CD8-positive, alpha-beta memory T cell (primary cell): ENCODE results near the gene KCNT2. TPM values are rescaled to one million over a fixed set of nuclear protein-coding genes. Genes with fewer than 3 reads are reported as not detected.
"Not testable (repeated sequence)": the region's sequence is repeated elsewhere in the genome, so short reads cannot be mapped to it uniquely, and the experiment has no call there.

Experiments
- CTCF ChIA-PET: fragments of 350-600 bp; sonication (Branson Sonifier 250); formaldehyde crosslinking; loops from one replicate; lab custom pipeline; 2021; ENCODE audit warnings: antibody characterized with exemption; lab: Charles Lee
- POLR2A ChIA-PET: fragments of 350-600 bp; sonication (Branson Sonifier 250); formaldehyde crosslinking; loops from one replicate; lab custom pipeline; 2021; ENCODE audit warnings: antibody characterized with exemption; lab: Charles Lee
- DNase-seq, 5 donors: peaks; one replicate each; pipeline versions ENCODE4 v3.0.0 to v3.0.0-alpha.2; 2020 to 2022; ENCODE audit warnings: mixed read lengths in 1 of 5
- H3K27ac ChIP-seq: one replicate; pipeline ENCODE4 v1.7.0; 2013; ENCODE audit warnings: low read depth, mild to moderate bottlenecking, low read length, moderate library complexity
- H3K27me3 ChIP-seq: 2 replicates; pipeline ENCODE4 v1.7.0; 2013; ENCODE audit warnings: low read length, mild to moderate bottlenecking; ENCODE audit not compliant: insufficient read depth, poor library complexity, severe bottlenecking
- H3K36me3 ChIP-seq: 2 replicates; pipeline ENCODE4 v1.7.0; 2013; ENCODE audit warnings: mild to moderate bottlenecking, low read length, moderate library complexity; ENCODE audit not compliant: insufficient read depth
- H3K4me1 ChIP-seq: 2 replicates; pipeline ENCODE4 v1.7.0; 2013; ENCODE audit warnings: mild to moderate bottlenecking, low read length, moderate library complexity; ENCODE audit not compliant: insufficient read depth
- H3K4me3 ChIP-seq: 2 replicates; pipeline ENCODE4 v1.7.0; 2013; ENCODE audit warnings: mild to moderate bottlenecking, low read length
- H3K9me3 ChIP-seq: 2 replicates; pipeline ENCODE4 v1.7.0; 2013; ENCODE audit warnings: mild to moderate bottlenecking, low read length
- H3K27ac Mint-ChIP-seq, 8 donors: one replicate each; pipeline ENCODE4 v1.8.0; 2020 to 2021; ENCODE audit warnings: mixed read lengths in 8 of 8, mild to moderate bottlenecking in 6 of 8, inconsistent platforms in 3 of 8, moderate library complexity in 3 of 8
- H3K27me3 Mint-ChIP-seq, 2 donors: one replicate each; pipeline ENCODE4 v1.8.0; 2020 to 2021; ENCODE audit warnings: mixed read lengths in 2 of 2, mild to moderate bottlenecking in 1 of 2, moderate library complexity in 1 of 2
- H3K36me3 Mint-ChIP-seq, 3 donors: one replicate each; pipeline ENCODE4 v1.8.0; 2020 to 2021; ENCODE audit warnings: mixed read lengths in 3 of 3, inconsistent platforms in 1 of 3, mild to moderate bottlenecking in 1 of 3
- H3K4me1 Mint-ChIP-seq, 3 donors: one replicate each; pipeline ENCODE4 v1.8.0; 2020 to 2021; ENCODE audit warnings: mixed read lengths in 3 of 3, inconsistent platforms in 1 of 3, mild to moderate bottlenecking in 1 of 3
- H3K4me3 Mint-ChIP-seq, 7 donors: one replicate each; pipeline ENCODE4 v1.8.0; 2020 to 2021; ENCODE audit warnings: mixed read lengths in 7 of 7, mild to moderate bottlenecking in 6 of 7, moderate library complexity in 4 of 7, inconsistent platforms in 2 of 7
- H3K9me3 Mint-ChIP-seq, 5 donors: one replicate each; pipeline ENCODE4 v1.8.0; 2020 to 2022; ENCODE audit warnings: mixed read lengths in 5 of 5, mild to moderate bottlenecking in 3 of 5, moderate library complexity in 2 of 5, inconsistent platforms in 1 of 5
- polyA plus RNA-seq: library from polyadenylated mRNA; unstranded; fragments of 300-500 nt; fragmentation: Illumina TruSeq; gene quantifications from one replicate; pipeline ENCODE4 v1.2.3, GENCODE V29; 2021
- total RNA-seq, 2 experiments: library from RNA; stranded (reverse); gene quantifications; one replicate each; pipeline ENCODE4 v1.2.3, GENCODE V29; 2021

Gene KCNT2
- total and polyA plus RNA-seq, 3 experiments from 2014 or later: not detected

DNA sequence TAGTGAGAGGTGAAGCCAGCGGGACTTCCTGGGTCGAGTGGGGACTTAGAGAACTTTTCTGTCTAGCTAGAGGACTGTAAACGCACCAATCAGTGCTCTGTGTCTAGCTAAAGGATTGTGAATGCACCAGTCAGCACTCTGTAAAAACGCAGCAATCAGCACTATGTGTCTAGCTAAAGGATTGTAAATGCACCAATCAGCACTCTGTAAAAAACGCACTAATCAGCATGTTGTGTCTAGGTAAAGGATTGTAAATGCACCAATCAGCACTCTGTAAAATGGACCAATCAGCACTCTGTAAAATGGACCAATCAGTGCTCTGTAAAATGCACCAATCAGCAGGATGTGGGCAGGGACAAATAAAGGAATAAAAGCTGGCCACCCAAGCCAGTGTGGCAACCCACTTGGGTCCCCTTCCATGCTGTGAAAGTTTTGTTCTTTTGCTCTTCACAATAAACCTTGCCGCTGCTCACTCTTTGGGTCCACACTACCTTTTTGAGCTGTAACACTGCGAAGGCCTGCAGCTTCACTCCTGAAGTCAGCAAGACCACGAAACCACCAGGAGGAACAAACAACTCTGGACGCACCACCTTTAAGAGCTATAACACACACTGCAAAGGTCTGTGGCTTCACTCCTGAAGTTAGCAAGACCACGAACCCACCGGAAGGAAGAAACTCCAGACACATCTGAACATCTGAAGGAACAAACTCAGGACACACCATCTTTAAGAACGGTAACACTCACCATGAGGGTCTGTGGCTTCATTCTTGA is 85.5 kb downstream of the KCNT2 start:
- H3K27me3 ChIP-seq, CTCF ChIA-PET, H3K4me1 Mint-ChIP-seq, H3K27ac Mint-ChIP-seq, H3K36me3 ChIP-seq, H3K4me1 ChIP-seq, H3K27ac ChIP-seq, H3K9me3 ChIP-seq, DNase-seq, POLR2A ChIA-PET, H3K4me3 ChIP-seq, H3K36me3 Mint-ChIP-seq, H3K9me3 Mint-ChIP-seq, H3K4me3 Mint-ChIP-seq, H3K27me3 Mint-ChIP-seq: not testable (repeated sequence)

DNA sequence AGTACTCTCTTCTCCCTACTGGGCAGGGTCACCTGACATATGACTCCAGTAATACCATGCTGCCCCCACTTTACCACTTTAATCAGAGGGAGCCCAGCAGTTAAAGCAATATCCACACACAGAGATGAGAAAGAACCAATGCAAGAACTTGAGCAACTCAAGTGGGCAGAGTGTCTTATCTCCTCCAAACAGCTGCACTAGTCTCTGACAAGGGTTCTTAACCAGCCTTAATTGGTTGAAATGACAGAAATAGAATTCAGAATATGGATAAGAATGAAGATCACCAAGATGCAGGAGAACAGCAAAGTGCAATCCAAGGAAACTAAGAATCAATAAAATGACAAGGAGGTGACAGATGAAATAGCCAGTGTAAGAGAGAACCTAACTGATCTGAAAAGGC is 91.0 kb downstream of the KCNT2 start:
- H3K36me3 Mint-ChIP-seq: no peaks in the 10 kb centered on the region
- no peak overlapping the region for H3K27ac Mint-ChIP-seq
- DNase-seq: no peak
- H3K9me3 Mint-ChIP-seq: peaks cover 0 to 7% (median 1%) of the 10 kb centered on the region in 5 donors
- no peaks in the 10 kb centered on the region for H3K27me3 Mint-ChIP-seq
- H3K27me3 ChIP-seq: no peaks in the 10 kb centered on the region
- peak overlapping the region; percentile 60 for H3K27ac ChIP-seq
- H3K4me3 Mint-ChIP-seq: no peak overlapping the region
- H3K36me3 ChIP-seq: no peaks in the 10 kb centered on the region
- no peak overlapping the region for H3K4me3 ChIP-seq
- ChIA-PET POLR2A (no interaction called here), CTCF (no interaction called here)
- no peaks in the 10 kb centered on the region for H3K4me1 ChIP-seq
- H3K4me1 Mint-ChIP-seq: no peaks in the 10 kb centered on the region
- H3K9me3 ChIP-seq: no peaks in the 10 kb centered on the region

DNA sequence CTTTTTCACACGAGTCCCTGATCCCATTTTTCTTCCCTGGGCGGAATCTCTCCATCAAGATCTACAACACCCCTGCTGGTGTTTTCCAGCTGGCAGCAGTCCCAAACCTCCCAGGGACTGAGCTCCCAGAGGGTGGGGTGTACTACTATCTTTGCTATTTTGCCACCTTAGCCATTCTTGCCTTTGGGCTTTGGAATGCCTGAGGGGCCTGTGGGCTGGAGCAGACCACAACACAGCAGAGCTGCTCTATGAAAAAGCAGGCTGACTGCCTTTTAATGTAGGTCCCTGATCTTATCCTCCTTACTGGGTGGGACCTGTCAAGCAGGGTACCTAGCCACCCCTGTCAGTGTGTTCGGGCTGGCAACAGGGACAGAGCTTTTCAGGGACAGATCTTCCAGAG is 91.9 kb downstream of the KCNT2 start:
- POLR2A ChIA-PET: no interaction called here
- no peak for DNase-seq
- no peaks in the 10 kb centered on the region for H3K4me1 Mint-ChIP-seq

DNA sequence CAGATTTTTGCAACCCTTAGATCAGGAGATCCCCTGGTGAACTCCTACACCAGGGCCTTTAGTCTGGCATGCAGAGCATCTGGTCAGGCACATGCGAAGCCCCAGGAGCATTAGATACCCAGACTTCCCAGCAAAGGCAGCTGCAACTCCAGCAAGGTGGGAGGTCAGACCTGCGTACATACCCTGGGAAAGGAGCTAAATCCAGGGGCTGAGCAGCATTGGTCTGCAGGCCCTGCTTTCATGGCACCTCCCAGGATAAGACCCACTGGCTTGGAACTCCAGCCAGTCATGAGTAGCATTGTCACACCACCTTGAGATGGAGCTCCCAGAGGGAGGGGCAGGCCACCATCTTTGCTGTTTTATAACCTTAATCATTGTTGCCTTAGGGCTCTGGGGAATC is 92.3 kb downstream of the KCNT2 start:
- H3K4me1 ChIP-seq: no peaks in the 10 kb centered on the region
- Mint-ChIP-seq H3K4me3 (no peak overlapping the region), H3K9me3 (peaks cover 0 to 7% (median 1%) of the 10 kb centered on the region in 5 donors), H3K36me3 (no peaks in the 10 kb centered on the region), H3K4me1 (no peaks in the 10 kb centered on the region), H3K27me3 (no peaks in the 10 kb centered on the region), H3K27ac (no peak overlapping the region)
- CTCF ChIA-PET: no interaction called here
- H3K36me3 ChIP-seq: no peaks in the 10 kb centered on the region
- no peaks in the 10 kb centered on the region for H3K27me3 ChIP-seq
- POLR2A ChIA-PET: no interaction called here
- no peaks in the 10 kb centered on the region for H3K9me3 ChIP-seq
- peak overlapping the region; percentile 60 for H3K27ac ChIP-seq
- no peak overlapping the region for H3K4me3 ChIP-seq
- DNase-seq: no peak

More for the DNA sequence above, 91.9 kb downstream of the KCNT2 start:
- no peaks in the 10 kb centered on the region for H3K36me3 Mint-ChIP-seq
- no peaks in the 10 kb centered on the region for H3K27me3 Mint-ChIP-seq
- Histone ChIP-seq H3K36me3 (no peaks in the 10 kb centered on the region), H3K4me3 (no peak overlapping the region), H3K4me1 (no peaks in the 10 kb centered on the region), H3K27ac (peak overlapping the region; percentile 60), H3K27me3 (no peaks in the 10 kb centered on the region), H3K9me3 (no peaks in the 10 kb centered on the region)
- CTCF ChIA-PET: no interaction called here
- H3K9me3 Mint-ChIP-seq: peaks cover 0 to 7% (median 1%) of the 10 kb centered on the region in 5 donors
- H3K27ac Mint-ChIP-seq: no peak overlapping the region
- no peak overlapping the region for H3K4me3 Mint-ChIP-seq

DNA sequence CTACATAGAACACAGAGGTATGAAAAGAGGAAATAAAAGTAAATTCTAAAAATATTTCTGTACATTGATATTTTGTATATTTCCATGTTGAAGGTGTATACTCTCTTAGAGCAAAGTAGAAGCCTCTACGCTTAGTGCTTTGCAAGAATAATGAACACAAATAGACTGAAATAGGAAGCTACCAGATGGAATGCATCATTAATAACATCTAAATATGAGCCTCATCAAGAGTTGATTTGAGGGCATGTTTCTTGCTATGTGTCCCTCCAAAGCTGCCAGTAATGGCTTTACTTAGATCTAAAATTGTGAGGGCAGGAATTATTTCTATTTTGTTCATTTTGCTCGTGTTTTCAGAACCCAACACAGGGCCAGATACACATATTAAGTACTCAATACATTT is 94.4 kb downstream of the KCNT2 start:
- no peaks in the 10 kb centered on the region for H3K4me1 ChIP-seq
- CTCF ChIA-PET: no interaction called here
- Mint-ChIP-seq H3K27ac (no peak overlapping the region), H3K4me1 (no peaks in the 10 kb centered on the region), H3K9me3 (peaks cover 0 to 6% (median 0%) of the 10 kb centered on the region in 5 donors), H3K4me3 (no peak overlapping the region), H3K27me3 (no peaks in the 10 kb centered on the region), H3K36me3 (no peaks in the 10 kb centered on the region)
- H3K27me3 ChIP-seq: no peaks in the 10 kb centered on the region
- H3K9me3 ChIP-seq: no peaks in the 10 kb centered on the region
- POLR2A ChIA-PET: no interaction called here
- DNase-seq: no peak
- no peak overlapping the region for H3K4me3 ChIP-seq
- H3K36me3 ChIP-seq: no peaks in the 10 kb centered on the region
- no peak overlapping the region for H3K27ac ChIP-seq

DNA sequence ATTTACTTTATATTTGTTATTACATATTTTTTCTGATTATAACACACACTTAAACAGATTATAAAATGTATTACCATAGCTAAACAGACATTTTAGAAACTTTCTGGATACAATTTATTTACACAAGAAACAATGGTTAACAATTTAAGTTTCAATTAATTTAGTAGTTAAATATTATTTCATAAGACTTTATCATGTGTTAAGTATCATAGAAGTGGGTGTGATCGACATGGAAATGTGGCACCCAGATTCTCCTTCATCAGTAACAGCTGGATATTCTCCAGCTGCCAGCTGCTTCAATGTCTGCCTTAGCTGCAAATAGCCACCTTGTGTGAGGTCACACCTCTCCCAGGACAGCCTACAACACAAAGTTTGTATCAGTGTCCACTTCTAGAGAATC is 97.8 kb downstream of the KCNT2 start:
- no peaks in the 10 kb centered on the region for H3K4me1 ChIP-seq
- H3K27ac ChIP-seq: no peak overlapping the region
- H3K4me3 Mint-ChIP-seq: no peak overlapping the region
- H3K27ac Mint-ChIP-seq: no peak overlapping the region
- DNase-seq: no peak
- H3K9me3 ChIP-seq: no peaks in the 10 kb centered on the region
- CTCF ChIA-PET: no interaction called here
- H3K27me3 ChIP-seq: no peaks in the 10 kb centered on the region
- H3K4me1 Mint-ChIP-seq: no peaks in the 10 kb centered on the region
- no peaks in the 10 kb centered on the region for H3K27me3 Mint-ChIP-seq
- peaks cover 0 to 4% (median 0%) of the 10 kb centered on the region in 5 donors for H3K9me3 Mint-ChIP-seq
- no peak overlapping the region for H3K4me3 ChIP-seq
- no peaks in the 10 kb centered on the region for H3K36me3 ChIP-seq
- no peaks in the 10 kb centered on the region for H3K36me3 Mint-ChIP-seq
- POLR2A ChIA-PET: no interaction called here

DNA sequence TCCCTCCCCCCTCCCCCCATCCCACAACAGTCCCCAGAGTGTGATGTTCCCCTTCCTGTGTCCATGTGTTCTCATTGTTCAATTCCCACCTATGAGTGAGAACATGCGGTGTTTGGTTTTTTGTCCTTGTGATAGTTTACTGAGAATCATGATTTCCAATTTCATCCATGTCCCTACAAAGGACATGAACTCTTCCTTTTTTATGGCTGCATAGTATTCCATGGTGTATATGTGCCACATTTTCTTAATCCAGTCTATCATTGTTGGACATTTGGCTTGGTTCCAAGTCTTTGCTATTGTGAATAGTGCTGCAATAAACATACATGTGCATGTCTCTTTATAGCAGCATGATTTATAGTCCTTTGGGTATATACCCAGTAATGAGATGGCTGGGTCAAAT is 104.0 kb downstream of the KCNT2 start:
- H3K36me3 Mint-ChIP-seq, H3K27me3 ChIP-seq, POLR2A ChIA-PET, H3K4me1 Mint-ChIP-seq, H3K4me3 ChIP-seq, H3K4me1 ChIP-seq, H3K27ac Mint-ChIP-seq, H3K9me3 ChIP-seq, H3K36me3 ChIP-seq, CTCF ChIA-PET, DNase-seq, H3K9me3 Mint-ChIP-seq, H3K27ac ChIP-seq, H3K4me3 Mint-ChIP-seq, H3K27me3 Mint-ChIP-seq: not testable (repeated sequence)

DNA sequence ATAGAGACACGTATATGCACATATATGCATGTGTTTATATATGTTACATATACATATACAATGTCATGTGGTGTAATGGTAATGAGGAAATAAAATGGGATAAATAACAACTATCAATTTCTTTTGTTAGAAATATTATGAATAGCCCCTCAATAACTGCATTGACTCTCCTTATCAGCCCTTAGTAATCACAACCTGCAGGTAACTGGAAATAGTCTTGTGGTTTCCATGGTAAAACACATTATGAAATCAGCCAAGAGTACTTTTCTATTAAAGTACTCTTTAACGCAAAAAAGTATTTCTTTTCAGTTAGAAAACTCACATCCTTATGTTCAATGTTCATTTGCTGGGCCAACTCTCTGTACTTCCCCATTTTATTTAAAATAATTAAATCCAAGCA is 105.8 kb downstream of the KCNT2 start:
- Mint-ChIP-seq H3K4me3 (no peak overlapping the region), H3K36me3 (no peaks in the 10 kb centered on the region), H3K4me1 (no peaks in the 10 kb centered on the region), H3K27me3 (no peaks in the 10 kb centered on the region), H3K27ac (no peak overlapping the region), H3K9me3 (peaks cover 0 to 2% (median 0%) of the 10 kb centered on the region in 5 donors)
- no peaks in the 10 kb centered on the region for H3K36me3 ChIP-seq
- no peak overlapping the region for H3K4me3 ChIP-seq
- no peak overlapping the region for H3K27ac ChIP-seq
- ChIA-PET POLR2A (no interaction called here), CTCF (no interaction called here)
- H3K27me3 ChIP-seq: no peaks in the 10 kb centered on the region
- DNase-seq: no peak
- H3K4me1 ChIP-seq: no peaks in the 10 kb centered on the region
- no peaks in the 10 kb centered on the region for H3K9me3 ChIP-seq
